ENCODE results near the gene TMEM130. TPM values are rescaled to one million over a fixed set of nuclear protein-coding genes. Genes with fewer than 3 reads are reported as not detected.

Gene TMEM130
- total RNA-seq, 6 experiments from 2014 or later: 5.6 to 13.1 (median 11.8) TPM

DNA sequence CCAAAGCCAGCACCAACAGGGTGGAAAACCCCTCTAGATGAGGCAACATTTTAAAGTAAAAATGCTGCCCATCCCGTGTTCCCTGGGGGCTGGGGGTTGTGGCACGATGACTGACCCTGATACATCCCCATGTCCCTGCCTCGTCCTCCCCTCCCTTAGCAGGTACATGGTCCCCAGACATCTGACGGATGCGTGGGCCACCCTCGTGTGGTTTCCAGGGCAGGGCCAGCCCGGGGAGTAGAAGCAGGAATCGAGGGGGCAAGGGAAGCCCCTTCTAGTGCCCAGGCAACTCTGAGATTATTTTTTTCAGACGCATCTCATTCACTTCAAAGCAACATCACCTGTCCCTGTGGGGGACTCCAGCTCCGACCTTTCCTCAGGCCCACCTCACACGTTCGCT lies 3.5 kb downstream of the TMEM130 start:
- TF ChIP-seq, protein P1, sequence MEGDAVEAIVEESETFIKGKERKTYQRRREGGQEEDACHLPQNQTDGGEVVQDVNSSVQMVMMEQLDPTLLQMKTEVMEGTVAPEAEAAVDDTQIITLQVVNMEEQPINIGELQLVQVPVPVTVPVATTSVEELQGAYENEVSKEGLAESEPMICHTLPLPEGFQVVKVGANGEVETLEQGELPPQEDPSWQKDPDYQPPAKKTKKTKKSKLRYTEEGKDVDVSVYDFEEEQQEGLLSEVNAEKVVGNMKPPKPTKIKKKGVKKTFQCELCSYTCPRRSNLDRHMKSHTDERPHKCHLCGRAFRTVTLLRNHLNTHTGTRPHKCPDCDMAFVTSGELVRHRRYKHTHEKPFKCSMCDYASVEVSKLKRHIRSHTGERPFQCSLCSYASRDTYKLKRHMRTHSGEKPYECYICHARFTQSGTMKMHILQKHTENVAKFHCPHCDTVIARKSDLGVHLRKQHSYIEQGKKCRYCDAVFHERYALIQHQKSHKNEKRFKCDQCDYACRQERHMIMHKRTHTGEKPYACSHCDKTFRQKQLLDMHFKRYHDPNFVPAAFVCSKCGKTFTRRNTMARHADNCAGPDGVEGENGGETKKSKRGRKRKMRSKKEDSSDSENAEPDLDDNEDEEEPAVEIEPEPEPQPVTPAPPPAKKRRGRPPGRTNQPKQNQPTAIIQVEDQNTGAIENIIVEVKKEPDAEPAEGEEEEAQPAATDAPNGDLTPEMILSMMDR (IDR thresholded peaks at IDR 0.05): no peak
- H3K27me3 Mint-ChIP-seq (ENCODE audit: insufficient read depth): peaks cover 2% of the 10 kb centered on the region
- H3K9me3 Mint-ChIP-seq: no peaks in the 10 kb centered on the region
- DNase-seq: no peak
- H3K4me3 Mint-ChIP-seq: no peak overlapping the region
- H3K36me3 Mint-ChIP-seq (ENCODE audit: low read depth): no peaks in the 10 kb centered on the region
- peaks cover 25% of the 10 kb centered on the region for H3K4me1 Mint-ChIP-seq (ENCODE audit: low read depth)
- H3K27ac Mint-ChIP-seq: no peak overlapping the region

- Mint-ChIP-seq H3K4me3 (no peak overlapping the region), H3K36me3 (ENCODE audit: low read depth) (no peaks in the 10 kb centered on the region), H3K27ac (no peak overlapping the region), H3K9me3 (no peaks in the 10 kb centered on the region), H3K4me1 (ENCODE audit: low read depth) (peaks cover 25% of the 10 kb centered on the region), H3K27me3 (ENCODE audit: insufficient read depth) (peaks cover 3% of the 10 kb centered on the region)
- TF ChIP-seq, protein P1 (IDR thresholded peaks at IDR 0.05): no peak
- DNase-seq: no peak
Observed at GRCh38 chr7:98864731-98865453, 4.9 kb downstream of the TMEM130 start.

- Mint-ChIP-seq H3K4me3 (no peak overlapping the region), H3K9me3 (no peaks in the 10 kb centered on the region), H3K4me1 (ENCODE audit: low read depth) (peaks cover 25% of the 10 kb centered on the region), H3K27ac (no peak overlapping the region), H3K36me3 (ENCODE audit: low read depth) (no peaks in the 10 kb centered on the region), H3K27me3 (ENCODE audit: insufficient read depth) (peaks cover 4% of the 10 kb centered on the region)
- TF ChIP-seq, protein P1 (IDR thresholded peaks at IDR 0.05): no peak
- no peak for DNase-seq
Observed at GRCh38 chr7:98863601-98864000, 6.2 kb downstream of the TMEM130 start.

- no peak for DNase-seq
- peaks cover 25% of the 10 kb centered on the region for H3K4me1 Mint-ChIP-seq (ENCODE audit: low read depth)
- no peaks in the 10 kb centered on the region for H3K9me3 Mint-ChIP-seq
- peaks cover 4% of the 10 kb centered on the region for H3K27me3 Mint-ChIP-seq (ENCODE audit: insufficient read depth)
- H3K27ac Mint-ChIP-seq: no peak overlapping the region
- H3K4me3 Mint-ChIP-seq: no peak overlapping the region
- no peaks in the 10 kb centered on the region for H3K36me3 Mint-ChIP-seq (ENCODE audit: low read depth)
- TF ChIP-seq, protein P1 (IDR thresholded peaks at IDR 0.05): no peak
Observed at GRCh38 chr7:98862716-98863420, 6.9 kb downstream of the TMEM130 start.

DNA sequence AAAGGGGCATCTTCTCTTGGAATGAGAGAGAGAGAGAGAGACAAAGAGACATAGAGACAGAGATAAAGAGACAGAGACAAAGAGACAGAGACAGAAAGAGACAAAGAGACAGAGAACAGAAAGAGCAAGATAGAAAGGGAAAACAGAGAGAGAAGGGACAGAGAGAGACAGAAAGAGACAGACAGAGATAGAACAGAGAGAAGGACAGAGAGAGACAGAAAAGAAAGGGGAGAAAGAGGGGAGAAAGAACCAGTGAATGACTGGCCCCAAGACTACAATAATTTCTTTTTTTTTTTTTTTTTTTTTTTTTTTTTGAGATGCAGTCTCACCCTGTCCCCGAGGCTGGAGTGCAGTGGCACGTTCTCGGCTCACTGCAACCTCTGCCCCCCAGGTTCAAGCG lies 7.6 kb downstream of the TMEM130 start:
- no peaks in the 10 kb centered on the region for H3K9me3 Mint-ChIP-seq
- no peak overlapping the region for H3K27ac Mint-ChIP-seq

More for the DNA sequence above, 7.6 kb downstream of the TMEM130 start:
- peaks cover 25% of the 10 kb centered on the region for H3K4me1 Mint-ChIP-seq (ENCODE audit: low read depth)
- H3K27me3 Mint-ChIP-seq (ENCODE audit: insufficient read depth): peaks cover 4% of the 10 kb centered on the region
- DNase-seq: no peak
- H3K4me3 Mint-ChIP-seq: no peak overlapping the region
- H3K36me3 Mint-ChIP-seq (ENCODE audit: low read depth): no peaks in the 10 kb centered on the region
- TF ChIP-seq, protein P1 (IDR thresholded peaks at IDR 0.05): no peak
